H9 (cell line): Measurements from ENCODE around the gene DNAJC1. TPM values are rescaled to one million over a fixed set of nuclear protein-coding genes. Genes with fewer than 3 reads are reported as not detected.

ENCODE experiments used
- DNase-seq: peaks from one replicate; pipeline ENCODE4 v3.0.0-alpha.2; 2017
- H2AFZ ChIP-seq: one replicate; pipeline ENCODE4 v1.6.1; 2013; ENCODE audit warnings: mild to moderate bottlenecking, low read length, control low read depth, moderate library complexity
- H2AK5ac ChIP-seq: 2 replicates; pipeline ENCODE4 v1.6.1; 2013; ENCODE audit warnings: low read length, control low read depth, mixed read lengths; ENCODE audit not compliant: insufficient read length
- H2BK120ac ChIP-seq: one replicate; pipeline ENCODE4 v1.6.1; 2013; ENCODE audit warnings: low read depth, mild to moderate bottlenecking, low read length, control low read depth, inconsistent platforms; ENCODE audit not compliant: poor library complexity, severe bottlenecking
- H2BK12ac ChIP-seq: 2 replicates; pipeline ENCODE4 v1.6.1; 2013; ENCODE audit warnings: low read length, control low read depth, mixed read lengths, low read depth; ENCODE audit not compliant: insufficient read length
- H2BK15ac ChIP-seq: 2 replicates; pipeline ENCODE4 v1.6.1; 2013; ENCODE audit warnings: low read depth, low read length, control low read depth
- H2BK20ac ChIP-seq: one replicate; pipeline ENCODE4 v1.6.1; 2013; ENCODE audit warnings: low read depth, mild to moderate bottlenecking, low read length, control low read depth, inconsistent platforms; ENCODE audit not compliant: poor library complexity, severe bottlenecking
- H2BK5ac ChIP-seq: 2 replicates; pipeline ENCODE4 v1.6.1; 2013; ENCODE audit warnings: low read length, control low read depth, mixed read lengths; ENCODE audit not compliant: insufficient read length
- H3K14ac ChIP-seq: 2 replicates; pipeline ENCODE4 v1.6.1; 2013; ENCODE audit warnings: low read length, control low read depth; ENCODE audit not compliant: insufficient read depth
- H3K18ac ChIP-seq: 2 replicates; pipeline ENCODE4 v1.6.1; 2013; ENCODE audit warnings: low read depth, mild to moderate bottlenecking, mixed read lengths, low read length, control low read depth; ENCODE audit not compliant: insufficient read length
- H3K23ac ChIP-seq: 2 replicates; pipeline ENCODE4 v1.6.1; 2013; ENCODE audit warnings: low read length, control low read depth, mixed read lengths, low read depth; ENCODE audit not compliant: insufficient read length
- H3K23me2 ChIP-seq: 2 replicates; pipeline ENCODE4 v1.6.1; 2013; ENCODE audit warnings: low read depth, mild to moderate bottlenecking, mixed read lengths, low read length, control low read depth; ENCODE audit not compliant: insufficient read length, poor library complexity, severe bottlenecking
- H3K27ac ChIP-seq: 2 replicates; pipeline ENCODE4 v1.5.1; 2013; ENCODE audit warnings: low read length, control low read depth, mixed read lengths, low read depth; ENCODE audit not compliant: insufficient read length
- H3K27me3 ChIP-seq: 2 replicates; pipeline ENCODE4 v1.6.1; 2013; ENCODE audit warnings: low read length, control low read depth, inconsistent platforms; ENCODE audit not compliant: insufficient read depth
- H3K4ac ChIP-seq: 2 replicates; pipeline ENCODE4 v1.6.1; 2013; ENCODE audit warnings: low read depth, mild to moderate bottlenecking, control low read depth, inconsistent platforms, low read length, moderate library complexity
- H3K4me1 ChIP-seq: 2 replicates; pipeline ENCODE4 v1.6.1; 2013; ENCODE audit warnings: low read length, control low read depth, inconsistent platforms; ENCODE audit not compliant: insufficient read depth
- H3K4me2 ChIP-seq: 2 replicates; pipeline ENCODE4 v1.6.1; 2013; ENCODE audit warnings: low read length, control low read depth, mixed read lengths; ENCODE audit not compliant: insufficient read length, insufficient read depth
- H3K56ac ChIP-seq: 2 replicates; pipeline ENCODE4 v1.6.1; 2013; ENCODE audit warnings: low read depth, mild to moderate bottlenecking, mixed read lengths, low read length, control low read depth; ENCODE audit not compliant: insufficient read length
- H3K79me1 ChIP-seq: 2 replicates; pipeline ENCODE4 v1.6.1; 2013; ENCODE audit warnings: low read depth, mild to moderate bottlenecking, moderate library complexity, low read length, control low read depth, inconsistent platforms; ENCODE audit not compliant: insufficient read depth, poor library complexity, severe bottlenecking
- H3K79me2 ChIP-seq: 2 replicates; pipeline ENCODE4 v1.6.1; 2013; ENCODE audit warnings: low read length, control low read depth, inconsistent platforms; ENCODE audit not compliant: insufficient read depth
- H3K9ac ChIP-seq: 2 replicates; pipeline ENCODE4 v1.6.1; 2013; ENCODE audit warnings: low read length, control low read depth, mixed read lengths; ENCODE audit not compliant: insufficient read length; ENCODE audit errors: extremely low read depth
- H3K9me3 ChIP-seq: one replicate; pipeline ENCODE4 v1.6.1; 2013; ENCODE audit warnings: low read depth, low read length, inconsistent platforms; ENCODE audit not compliant: control insufficient read depth
- H3T11ph ChIP-seq: one replicate; pipeline ENCODE4 v1.6.1; 2013; ENCODE audit warnings: mild to moderate bottlenecking, low read length, control low read depth, inconsistent platforms
- H4K20me1 ChIP-seq: one replicate; pipeline ENCODE4 v1.6.1; 2013; ENCODE audit not compliant: control insufficient read depth, insufficient read length, insufficient read depth
- H4K5ac ChIP-seq: 2 replicates; pipeline ENCODE4 v1.6.1; 2013; ENCODE audit warnings: low read depth, mild to moderate bottlenecking, mixed read lengths, low read length, control low read depth; ENCODE audit not compliant: insufficient read length
- H4K8ac ChIP-seq: replicated peaks from 2 replicates; pipeline ENCODE4 v1.6.1; 2013; ENCODE audit warnings: low read length, control low read depth, mixed read lengths, low read depth; ENCODE audit not compliant: insufficient read length
- H4K91ac ChIP-seq: 2 replicates; pipeline ENCODE4 v1.6.1; 2013; ENCODE audit warnings: low read depth, mild to moderate bottlenecking, moderate library complexity, mixed read lengths, low read length, control low read depth; ENCODE audit not compliant: insufficient read length
- H3K27ac Mint-ChIP-seq, 3 experiments: 2 replicates in 2 of 3; 3 replicates in 1 of 3; pipeline ENCODE4 v1.8.0; 2020 to 2021; ENCODE audit warnings: mixed read lengths in 3 of 3, mild to moderate bottlenecking in 1 of 3, moderate library complexity in 1 of 3
- H3K27me3 Mint-ChIP-seq: 2 replicates; pipeline ENCODE4 v1.8.0; 2021; ENCODE audit warnings: low read depth, mild to moderate bottlenecking, moderate library complexity, mixed read lengths
- H3K36me3 Mint-ChIP-seq, 3 experiments: 2 replicates in 2 of 3; 3 replicates in 1 of 3; pipeline ENCODE4 v1.8.0; 2020 to 2021; ENCODE audit warnings: low read depth in 3 of 3, mixed read lengths in 3 of 3; ENCODE audit not compliant: insufficient read depth in 1 of 3
- H3K4me1 Mint-ChIP-seq, 2 experiments: 2 replicates each; pipeline ENCODE4 v1.8.0; 2020; ENCODE audit warnings: mixed read lengths in 2 of 2
- H3K4me3 Mint-ChIP-seq, 2 experiments: 2 replicates in 1 of 2; 3 replicates in 1 of 2; pipeline ENCODE4 v1.8.0; 2020 to 2021; ENCODE audit warnings: mild to moderate bottlenecking in 2 of 2, mixed read lengths in 2 of 2, moderate library complexity in 1 of 2
- H3K9me3 Mint-ChIP-seq, 2 experiments: 2 replicates in 1 of 2; 3 replicates in 1 of 2; pipeline ENCODE4 v1.8.0; 2020; ENCODE audit warnings: mild to moderate bottlenecking in 2 of 2, mixed read lengths in 2 of 2, moderate library complexity in 1 of 2
- CTCF ChIP-seq: fragments of 200-600 bp; sonication (generic); conservative IDR thresholded peaks from 3 replicates; pipeline ENCODE4 v1.8.0; 2021; ENCODE audit warnings: antibody characterized with exemption, mild to moderate bottlenecking
- WGBS: extraction: QIAGEN DNeasy Blood & Tissue Kit; methylation state at CpG from one replicate; pipeline ENCODE4 v1.1.7; 2013; ENCODE audit warnings: missing lambda C conversion rate, low lambda C conversion rate, mixed read lengths; ENCODE audit not compliant: insufficient read length; ENCODE audit errors: extremely low coverage; 5-methylcytosine and 5-hydroxymethylcytosine counted together
- total RNA-seq: library from RNA; stranded (reverse); gene quantifications from 2 replicates; pipeline ENCODE4 v1.2.1, GENCODE V29; 2021

Gene DNAJC1
- total RNA-seq, 1 experiment from 2014 or later, result 11.2 TPM

- no peak overlapping the region; the same call in 1 of the 2 replicates for H3K14ac ChIP-seq
- no CpG with 5 or more reads among the region's 6 CpGs for WGBS
- H3K27me3 ChIP-seq, result no peaks in the 10 kb centered on the region
- H2BK12ac ChIP-seq, result no peak overlapping the region
- no peak overlapping the region for H3K56ac ChIP-seq
- H4K20me1 ChIP-seq, result no peaks in the 10 kb centered on the region
- peaks cover 20 to 51% (median 50%) of the 10 kb centered on the region in 3 experiments; a peak in 6 of 7 replicates for H3K36me3 Mint-ChIP-seq
- H2BK20ac ChIP-seq, result no peak overlapping the region
- no peak overlapping the region for H3K4me3 Mint-ChIP-seq
- H3K79me2 ChIP-seq, result no peaks in the 10 kb centered on the region
- H3K9me3 ChIP-seq, result no peaks in the 10 kb centered on the region
- H3K27me3 Mint-ChIP-seq, result no peaks in the 10 kb centered on the region
- no peak overlapping the region for H3K23ac ChIP-seq
- H3K4ac ChIP-seq, result no peak overlapping the region
- no peak overlapping the region for H3K27ac ChIP-seq
- no peak overlapping the region for H4K5ac ChIP-seq
- no peak overlapping the region for H2BK15ac ChIP-seq
- no peaks in the 10 kb centered on the region; a peak in 1 of 5 replicates for H3K9me3 Mint-ChIP-seq
- H3K79me1 ChIP-seq, result peaks cover 3% of the 10 kb centered on the region
- no peak overlapping the region for H2AK5ac ChIP-seq
- H2BK5ac ChIP-seq, result no peak overlapping the region
- H3K9ac ChIP-seq, result no peak overlapping the region
- H3K4me2 ChIP-seq, result no peak overlapping the region
- DNase-seq, result no peak
- no peak overlapping the region for H2AFZ ChIP-seq
- no peak overlapping the region for H4K8ac ChIP-seq
- H3T11ph ChIP-seq, result no peak overlapping the region
- H2BK120ac ChIP-seq, result no peak overlapping the region
- H3K4me1 Mint-ChIP-seq, result peaks cover 24 to 30% of the 10 kb centered on the region in 2 experiments
- H4K91ac ChIP-seq, result no peak overlapping the region
- H3K18ac ChIP-seq, result no peak overlapping the region
- H3K23me2 ChIP-seq, result no peaks in the 10 kb centered on the region
- H3K4me1 ChIP-seq, result peaks cover 2% of the 10 kb centered on the region; the same call in 1 of the 2 replicates
- no peak for TF ChIP-seq CTCF
- H3K27ac Mint-ChIP-seq, result peak overlapping the region in 1 of 3 experiments; percentile 55; a peak in 1 of 7 replicates
Measured at GRCh38 chr10:21733710-21734109, 269.8 kb downstream of the DNAJC1 start.
